Muscle of arm (tissue), 12 donors: ENCODE measurements around the gene AFF3. TPM values are rescaled to one million over a fixed set of nuclear protein-coding genes. Genes with fewer than 3 reads are reported as not detected.

ENCODE experiments used
- DNase-seq: peaks from one replicate; pipeline ENCODE4 v3.0.0-alpha.2; 2013
- polyA plus RNA-seq, 12 donors: library from polyadenylated mRNA; unstranded; fragments of 120-200 nt; gene quantifications; one replicate each; pipeline ENCODE4 v1.2.1, GENCODE V29; 2013; ENCODE audit not compliant: insufficient read length in 12 of 12

Gene AFF3
- polyA plus RNA-seq, 12 donors = 2.5 to 15.7 (median 3.7) TPM; not detected in 1

DNA sequence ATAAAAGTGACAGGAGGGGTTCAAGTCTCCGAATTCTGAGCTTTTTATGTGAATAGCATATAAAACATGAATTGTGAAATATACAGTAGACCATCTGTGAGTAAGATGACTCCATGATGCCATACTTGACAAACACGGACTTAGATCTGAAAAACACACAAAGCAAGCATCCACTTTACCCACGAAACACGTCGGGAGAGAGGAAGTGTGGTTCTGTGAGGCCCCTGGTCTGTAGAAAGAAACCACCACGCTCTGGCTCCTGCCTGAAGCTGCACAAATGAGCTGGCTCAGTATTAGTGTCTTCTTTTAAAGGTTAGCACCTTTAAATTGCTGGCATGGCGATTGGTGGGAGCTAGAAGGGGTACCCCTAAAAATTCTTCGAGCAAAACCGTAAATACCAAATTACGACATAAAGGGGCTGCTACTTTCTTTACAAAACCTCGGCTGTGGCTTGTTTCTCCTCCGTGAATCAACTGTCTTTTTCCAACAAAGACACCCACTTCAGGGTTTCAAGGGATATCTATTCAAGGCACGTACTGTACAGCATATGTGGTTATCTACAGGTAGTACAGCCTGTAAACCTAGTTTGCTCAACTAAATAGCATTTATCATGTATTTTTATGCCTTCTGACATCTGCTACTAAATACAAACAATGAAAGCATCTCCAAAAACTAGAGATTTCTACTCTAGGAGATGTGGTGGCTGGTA, 70.9 kb downstream of the AFF3 start:
- no peak for DNase-seq

DNA sequence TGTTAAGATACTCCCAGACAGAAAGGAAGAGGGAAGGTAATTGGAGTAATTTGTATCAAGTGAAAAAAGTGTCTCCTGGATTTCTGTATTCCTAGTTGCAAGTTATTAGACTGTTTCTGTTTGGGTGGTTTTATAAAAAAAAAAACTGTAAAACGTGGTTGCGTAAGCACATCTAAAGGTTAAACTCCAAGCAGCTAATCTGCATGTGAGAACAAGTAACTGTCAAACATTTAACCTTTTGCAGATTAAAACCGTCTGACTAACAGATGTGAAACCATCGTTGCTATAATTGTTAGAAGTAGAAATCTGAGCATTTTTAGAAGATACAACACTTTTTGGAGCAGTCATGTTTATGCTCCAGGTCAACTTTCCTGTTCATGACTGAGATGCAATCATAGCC, 72.3 kb downstream of the AFF3 start:
- DNase-seq = no peak

DNA sequence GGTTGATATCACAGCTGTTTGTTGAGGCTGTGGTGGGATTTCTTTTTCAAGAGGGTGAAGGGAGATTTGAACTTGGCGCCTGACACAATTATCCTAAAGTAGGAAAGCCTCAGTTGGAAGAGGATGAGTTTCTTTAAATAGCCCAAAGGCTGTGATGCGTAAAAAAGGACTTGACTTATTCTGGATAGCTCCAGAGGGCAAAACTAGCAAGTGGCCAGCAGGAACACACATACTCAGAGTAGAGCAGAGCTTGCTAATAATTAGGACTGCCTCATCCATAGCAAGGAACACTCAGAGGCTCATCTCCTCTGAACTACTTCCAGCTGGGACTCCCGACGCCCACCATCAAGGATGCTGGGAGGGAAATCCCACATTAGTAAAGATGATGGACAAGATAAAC, 74.0 kb downstream of the AFF3 start:
- DNase-seq = no peak

DNA sequence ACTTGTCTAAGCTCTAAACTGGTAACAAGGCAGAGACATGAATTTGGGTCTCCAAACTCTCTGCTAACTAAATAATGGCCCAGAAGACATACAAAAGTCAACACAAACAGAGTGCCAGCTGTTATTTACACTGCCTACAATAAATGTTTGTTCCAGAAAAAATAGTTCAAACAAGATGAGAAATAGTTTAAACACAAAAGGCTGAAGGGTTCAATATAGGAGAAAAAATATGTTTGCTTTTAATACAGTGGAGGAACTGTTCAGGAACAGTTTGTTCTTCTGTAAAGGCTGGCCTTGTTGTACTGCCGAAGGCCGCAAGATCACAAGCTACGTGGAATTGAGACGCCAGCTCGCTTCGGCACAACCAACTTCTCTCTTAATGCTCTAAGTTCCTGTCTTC, 74.6 kb downstream of the AFF3 start:
- DNase-seq = no peak

DNA sequence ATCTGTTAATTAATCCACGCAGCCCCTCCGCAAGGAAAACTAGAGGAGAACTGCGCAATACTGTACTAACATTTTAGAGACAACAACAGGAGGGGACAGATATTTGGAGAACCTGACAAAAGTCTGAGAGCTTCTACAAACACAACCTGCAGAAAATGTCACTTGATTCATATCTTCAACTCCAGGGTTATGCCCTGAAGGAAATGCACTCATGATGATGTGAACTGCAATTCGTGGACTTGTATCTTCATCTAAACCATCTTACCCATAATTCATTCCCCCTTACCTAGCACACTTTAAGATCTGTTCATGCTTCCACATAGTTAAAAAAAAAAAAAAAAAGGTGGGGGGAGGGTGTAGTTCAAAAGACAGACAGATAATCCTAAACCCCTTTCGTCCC, 75.5 kb downstream of the AFF3 start:
- no peak for DNase-seq

DNA sequence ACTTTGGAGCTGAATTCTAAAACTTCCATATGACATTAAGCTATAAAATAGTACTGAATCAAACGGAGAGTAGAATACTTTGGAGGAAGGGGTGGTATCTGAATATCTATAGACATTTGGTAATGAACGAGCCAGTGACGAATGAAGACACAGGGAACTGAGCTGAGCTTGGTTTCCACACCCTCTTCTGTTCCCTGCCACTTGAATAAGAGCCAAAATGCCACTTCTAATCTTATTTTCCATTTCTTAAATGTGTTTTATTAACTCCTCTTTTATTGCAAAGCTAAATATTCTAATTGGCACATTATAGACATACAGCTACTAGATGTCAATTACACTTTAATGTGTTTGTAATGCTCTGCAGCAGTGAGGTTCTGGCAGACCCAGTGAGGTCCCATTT, 76.1 kb downstream of the AFF3 start:
- no peak for DNase-seq

DNA sequence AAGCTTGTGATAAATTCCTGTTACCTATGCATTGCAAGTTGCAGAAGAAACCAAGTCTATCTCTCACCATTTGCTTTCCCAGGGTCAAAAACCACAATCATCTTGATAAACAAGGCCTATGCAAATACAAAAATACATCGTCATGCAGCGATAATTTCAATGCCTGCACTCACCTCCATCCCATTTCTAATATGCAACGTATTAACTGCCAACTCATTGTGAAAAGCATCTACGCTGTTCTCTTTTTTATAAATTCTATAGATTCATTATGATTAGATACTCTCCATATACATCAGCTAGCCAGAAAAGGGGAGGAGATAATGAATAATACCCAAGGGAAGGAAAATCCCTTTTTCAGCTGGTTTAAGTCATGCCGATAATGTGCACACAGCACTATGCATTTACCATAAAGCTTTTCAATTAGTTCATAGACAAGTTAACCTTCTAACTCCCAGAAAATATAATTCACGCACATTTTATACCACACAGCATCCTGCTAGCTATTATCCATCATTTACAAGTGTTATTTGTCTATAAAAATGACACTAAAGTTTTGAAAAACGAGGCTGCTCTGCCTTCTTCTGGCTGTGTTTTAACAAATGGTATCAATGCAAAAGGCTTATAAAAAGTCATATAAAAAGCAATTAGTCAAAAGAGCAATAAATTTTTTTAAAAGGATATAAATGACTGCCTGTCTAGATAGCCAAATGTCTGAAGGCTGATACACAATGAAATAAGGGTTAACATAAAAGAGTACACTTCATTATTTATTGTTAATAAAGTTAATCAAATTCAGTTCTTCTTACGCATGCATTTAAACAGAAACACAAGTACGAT, 77.6 kb downstream of the AFF3 start:
- no peak for DNase-seq

DNA sequence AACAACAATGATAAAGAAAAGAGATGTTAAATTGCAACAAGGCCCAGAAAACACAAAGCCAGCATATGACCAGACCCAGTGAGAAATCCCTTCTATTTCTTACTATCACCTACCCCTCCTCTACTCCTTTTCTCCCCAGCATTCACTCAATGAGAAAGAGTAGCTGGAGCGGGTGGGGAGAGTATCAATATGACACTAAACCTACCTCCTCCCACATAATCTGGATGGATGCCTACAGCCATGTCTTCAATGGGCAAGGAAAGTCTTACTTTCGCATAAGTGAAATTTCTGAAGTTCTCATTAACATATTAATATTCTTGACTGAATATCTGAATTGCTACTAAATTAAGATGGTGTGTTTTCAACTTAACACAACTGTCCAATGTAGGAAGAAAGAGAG, 78.2 kb downstream of the AFF3 start:
- DNase-seq = no peak

DNA sequence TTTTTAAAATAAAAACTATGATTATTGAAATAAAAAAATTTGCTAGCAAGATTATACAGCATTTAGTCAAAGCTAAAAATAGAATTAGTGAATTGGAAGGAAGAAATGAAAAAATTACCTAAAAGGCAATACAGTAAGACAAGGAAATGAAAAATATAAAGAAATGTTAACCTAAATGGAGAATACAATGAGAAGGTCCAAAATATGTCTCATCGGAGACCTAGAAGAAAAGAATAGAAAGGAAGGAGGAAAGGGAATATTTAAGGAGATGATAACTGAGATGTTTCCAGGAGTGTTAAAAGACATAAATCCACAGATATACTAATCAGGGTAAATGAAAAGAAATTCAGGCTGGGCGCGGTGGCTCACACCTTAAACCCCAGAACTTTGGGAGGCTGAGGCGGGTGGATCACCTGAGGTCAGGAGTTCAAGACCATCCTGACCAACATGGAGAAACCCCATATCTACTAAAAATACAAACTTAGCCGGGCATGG, 78.9 kb downstream of the AFF3 start:
- DNase-seq = no peak

DNA sequence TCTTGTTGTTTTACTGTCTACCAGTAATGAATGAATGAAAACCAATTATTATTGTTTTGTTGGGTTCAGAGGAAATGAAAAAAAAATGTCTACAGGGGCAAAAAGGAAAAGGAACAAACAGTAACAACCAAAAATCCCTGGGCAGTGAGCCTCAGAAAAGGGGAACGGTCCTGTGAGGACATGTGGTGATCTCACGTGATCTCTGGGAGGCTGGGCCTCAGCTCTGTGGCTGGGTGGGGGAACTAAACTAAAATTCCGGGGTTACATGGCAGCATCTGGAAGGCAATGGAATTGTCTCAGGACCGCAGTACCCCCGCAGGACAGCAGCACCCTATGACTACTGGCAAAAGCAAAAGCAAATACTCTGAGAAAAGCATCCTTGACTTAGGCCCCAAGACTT, 80.1 kb downstream of the AFF3 start:
- no peak for DNase-seq

DNA sequence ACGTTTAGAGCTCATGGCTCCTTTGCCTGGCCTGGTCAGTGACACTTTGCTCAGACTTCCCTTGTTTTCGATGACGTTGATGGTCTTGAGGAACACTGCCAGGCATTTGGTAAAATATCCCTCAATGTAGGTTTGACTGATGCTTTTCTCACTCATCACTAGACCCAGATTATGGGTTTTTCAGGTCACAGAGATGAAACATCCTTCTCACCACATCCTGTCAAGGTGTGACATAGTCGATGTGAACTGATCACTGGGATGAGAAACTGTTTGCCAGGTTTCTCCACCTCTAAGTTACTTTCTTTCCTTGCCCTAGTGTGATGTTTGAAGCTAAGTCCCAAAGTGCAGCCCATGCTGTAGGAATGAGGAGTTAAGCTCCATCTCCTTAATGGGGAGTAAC, 81.5 kb downstream of the AFF3 start:
- DNase-seq = no peak

DNA sequence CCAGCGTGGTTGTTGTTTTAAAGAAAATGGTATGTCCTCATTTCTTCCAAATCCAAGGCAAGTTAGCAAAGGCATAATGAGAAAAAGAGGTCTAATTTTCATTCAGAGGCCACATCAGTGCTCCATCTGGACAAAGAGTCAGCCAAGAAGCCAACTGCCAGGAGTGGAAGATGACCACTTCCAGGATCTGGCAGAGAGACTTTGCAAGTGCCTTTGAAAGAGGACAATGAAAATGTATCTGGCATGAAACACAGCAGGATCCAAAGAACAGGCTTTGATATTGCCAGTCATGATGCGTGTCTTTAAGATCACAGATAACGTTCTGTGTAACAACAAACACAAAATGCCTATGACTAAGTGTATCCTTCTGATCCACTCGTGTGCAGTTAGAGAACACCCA, 82.8 kb downstream of the AFF3 start:
- no peak for DNase-seq

DNA sequence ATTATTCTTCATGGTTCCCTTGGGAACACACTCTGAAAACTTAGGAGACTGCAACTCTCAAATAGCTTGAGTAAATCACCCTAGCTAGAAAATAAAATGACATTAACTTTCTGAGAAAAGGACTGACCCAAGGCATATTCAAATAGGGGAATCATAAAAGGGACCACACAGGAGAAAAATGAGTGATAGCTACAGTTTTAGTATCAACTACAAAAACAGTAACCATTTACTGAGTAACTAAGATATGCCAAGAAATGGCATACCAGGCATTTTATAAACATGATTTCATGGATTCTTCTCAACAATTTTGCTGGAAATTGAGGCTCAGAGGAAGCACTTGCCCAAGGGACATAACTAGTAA, 84.5 kb downstream of the AFF3 start:
- no peak for DNase-seq

DNA sequence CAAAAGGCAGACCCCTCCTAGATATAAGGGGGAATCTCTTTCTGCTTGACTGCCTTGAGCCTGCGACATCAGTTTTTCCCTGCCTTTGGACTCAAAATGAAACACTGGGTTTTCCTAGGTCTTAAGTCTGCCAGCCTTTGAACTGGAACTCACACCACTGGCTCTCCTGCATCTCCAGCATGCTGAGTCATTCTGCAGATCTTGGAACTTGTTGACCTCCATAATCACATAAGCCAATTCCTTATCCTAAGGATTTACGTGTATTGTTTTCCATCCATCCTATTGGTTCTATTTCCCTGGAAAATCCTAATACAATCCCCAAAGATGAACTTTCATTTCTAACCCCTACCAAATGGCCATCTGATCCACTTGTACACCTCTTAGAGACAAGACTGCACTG, 88.0 kb downstream of the AFF3 start:
- no peak for DNase-seq

DNA sequence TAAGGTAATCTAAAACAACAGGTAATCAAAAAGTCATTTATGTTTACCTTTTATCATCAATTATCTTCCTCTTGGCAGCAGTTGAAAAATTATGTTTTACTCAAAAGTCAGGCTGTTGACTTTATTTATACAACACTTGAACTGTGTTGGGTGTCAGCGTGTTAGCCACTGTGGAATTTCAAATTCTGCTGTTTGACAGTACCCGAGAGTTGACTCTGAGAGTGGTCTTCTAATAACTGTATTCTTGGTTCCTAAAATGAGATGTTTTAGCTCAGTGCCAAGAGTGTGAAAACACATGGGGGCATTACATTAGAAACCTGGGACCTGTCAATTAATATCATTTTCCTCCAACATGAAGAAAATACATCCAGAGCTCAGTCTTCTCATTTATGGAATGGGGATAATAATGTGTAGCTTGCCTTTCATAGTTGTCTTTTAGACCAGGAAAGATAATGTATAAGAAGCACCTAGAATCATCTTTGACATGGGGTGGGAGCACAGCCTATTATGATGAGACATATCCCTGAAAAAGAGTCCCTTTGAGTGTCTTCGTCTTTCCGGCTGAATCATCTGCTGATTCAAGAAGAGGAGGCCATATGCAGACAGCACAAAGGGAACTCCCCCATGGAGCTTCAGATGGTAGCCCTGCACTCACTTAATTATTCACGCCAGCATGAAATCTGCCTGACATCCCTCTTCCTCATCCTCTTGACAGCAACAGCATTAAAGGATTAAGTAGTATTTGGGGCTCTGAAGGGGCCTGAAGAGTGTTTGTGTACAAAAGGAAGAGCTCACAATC, 89.1 kb downstream of the AFF3 start:
- no peak for DNase-seq

DNA sequence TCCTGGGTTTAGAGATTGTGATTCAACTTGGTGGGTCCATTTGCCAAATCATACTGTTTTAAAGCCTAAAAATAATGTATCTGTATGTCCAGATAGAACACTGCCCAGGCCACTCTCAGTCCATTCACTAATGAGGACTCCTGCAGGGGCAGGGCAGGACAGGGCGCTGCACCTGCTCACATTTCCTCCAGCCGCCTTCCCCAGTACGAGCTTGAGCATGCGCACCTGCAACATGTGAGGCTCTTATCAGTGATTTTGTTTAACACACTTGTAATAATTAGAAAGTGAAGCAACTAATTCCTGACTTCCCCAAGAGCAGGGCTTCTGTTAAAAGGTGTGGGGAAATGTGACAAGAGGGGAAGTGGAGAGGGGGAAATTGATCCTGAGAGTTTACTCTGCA, 89.7 kb downstream of the AFF3 start:
- DNase-seq = no peak

DNA sequence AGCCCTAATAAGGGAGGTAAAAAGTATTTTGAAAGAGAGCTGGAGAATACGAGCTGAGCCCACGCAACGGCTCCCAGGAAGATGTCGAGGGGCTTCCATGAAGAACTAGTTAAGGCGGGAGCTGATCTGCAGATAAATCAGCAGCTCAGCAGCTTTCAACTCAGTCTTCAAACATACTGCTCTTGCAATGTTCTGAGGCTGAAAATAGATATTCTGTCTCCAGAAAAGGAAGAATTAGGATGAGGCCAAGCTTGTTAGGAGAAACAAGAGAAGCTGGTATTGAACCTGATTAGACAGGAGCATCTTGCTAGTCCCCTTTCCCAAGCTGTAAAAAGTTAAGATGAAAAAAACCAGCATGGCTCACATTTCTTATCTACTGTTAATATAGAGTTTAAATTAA, 91.1 kb downstream of the AFF3 start:
- DNase-seq = no peak

DNA sequence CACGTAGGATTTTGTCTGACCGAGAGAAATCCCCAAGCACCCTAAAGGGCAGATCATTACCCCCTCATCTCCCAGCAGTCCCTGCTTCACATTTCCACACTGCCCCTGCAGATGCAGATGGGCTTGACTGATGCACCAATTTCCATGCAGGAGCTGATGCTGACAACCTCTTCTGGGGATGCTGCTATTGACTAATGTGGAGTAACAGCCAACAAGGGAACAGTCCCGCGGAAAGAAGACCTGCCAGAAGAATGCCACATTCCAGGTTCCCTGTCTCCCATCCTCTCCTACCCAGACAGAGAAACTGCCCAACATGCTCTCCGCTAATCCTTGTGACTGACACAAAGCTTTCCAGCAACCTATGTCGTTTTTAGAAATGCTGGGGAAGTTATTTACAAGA, 91.7 kb downstream of the AFF3 start:
- no peak for DNase-seq

DNA sequence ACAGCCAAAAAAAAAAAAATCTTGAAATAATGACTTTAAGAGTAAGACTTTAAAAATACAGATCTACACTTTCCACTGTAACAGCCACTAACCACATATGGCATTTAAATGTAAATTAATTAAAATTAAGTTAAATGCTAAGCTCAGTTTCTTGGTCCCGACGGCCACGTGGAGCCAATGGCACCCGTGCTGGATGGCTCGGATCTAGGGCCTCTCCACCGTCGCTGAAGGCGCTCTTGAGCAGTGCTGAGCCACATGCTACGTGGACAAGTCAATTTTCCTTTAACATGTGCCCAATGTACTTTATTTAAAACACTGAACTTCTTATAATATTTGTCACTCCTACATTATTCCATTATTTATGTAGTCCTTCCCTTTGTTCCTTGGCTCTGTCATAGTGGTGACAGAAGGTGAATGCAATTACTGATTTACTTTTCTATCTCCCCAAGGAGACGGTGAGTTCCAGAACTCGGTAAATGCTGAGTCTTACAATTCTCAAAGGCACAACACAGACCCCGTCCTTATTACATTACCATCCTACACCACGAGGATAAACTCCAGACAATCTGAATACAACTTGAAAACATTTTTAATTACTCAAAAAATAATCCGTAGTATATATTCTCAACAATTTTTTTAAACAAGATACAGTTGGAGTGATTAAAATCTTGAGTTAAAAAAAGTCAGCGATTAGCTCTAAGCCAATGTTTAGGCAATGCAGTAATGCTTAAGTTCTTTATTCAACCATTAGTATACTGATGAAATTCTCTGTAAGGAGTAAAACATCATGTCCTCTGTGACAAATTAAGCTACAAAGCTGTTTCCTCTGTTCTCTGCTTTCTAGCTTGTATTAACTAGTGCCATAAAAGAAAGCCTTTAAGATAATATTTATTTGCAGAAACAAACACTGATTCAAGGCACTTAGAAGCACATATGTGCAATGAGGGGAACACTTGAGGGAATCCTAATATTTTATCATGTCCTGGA, 95.1 kb downstream of the AFF3 start:
- no peak for DNase-seq

DNA sequence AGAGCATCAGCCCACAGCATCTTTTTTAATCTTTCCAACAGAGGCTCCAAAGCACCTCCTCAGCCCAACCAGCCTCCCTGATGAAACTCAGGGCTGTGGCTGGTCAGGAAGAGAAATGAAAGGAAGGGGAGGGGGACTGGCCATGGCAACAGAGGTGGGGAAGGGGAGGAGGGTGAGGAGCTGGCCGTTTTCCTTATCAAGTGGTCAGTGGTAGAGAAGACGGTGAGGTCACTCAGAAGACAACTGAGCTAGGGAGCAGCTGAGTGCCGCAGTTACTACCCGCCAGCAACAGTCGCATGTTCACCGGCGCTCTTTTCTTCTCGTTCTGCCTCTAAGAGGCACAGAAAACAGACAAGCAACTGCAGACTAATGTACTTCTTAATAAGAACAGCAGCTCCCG, 97.4 kb downstream of the AFF3 start:
- no peak for DNase-seq

DNA sequence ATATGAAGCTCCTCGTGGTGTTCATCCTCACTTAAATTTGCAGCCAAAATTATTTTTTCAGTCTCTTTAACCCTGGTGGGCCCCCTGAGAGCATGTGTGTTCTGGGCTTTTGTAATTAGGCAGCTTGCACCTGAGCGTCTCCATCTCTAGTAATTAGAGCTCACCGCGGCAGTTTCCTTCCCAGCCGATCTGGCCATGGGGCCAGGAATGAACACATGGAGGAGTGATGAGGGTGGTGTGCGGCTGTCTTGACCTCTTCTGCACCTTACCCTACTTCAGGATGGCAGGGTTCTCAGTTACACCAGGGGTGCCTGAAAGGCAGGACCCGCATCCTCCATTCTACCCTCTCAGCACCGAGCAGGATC, 98.5 kb downstream of the AFF3 start:
- no peak for DNase-seq
